ENCODE measurements around the gene RUNX2.

DNA sequence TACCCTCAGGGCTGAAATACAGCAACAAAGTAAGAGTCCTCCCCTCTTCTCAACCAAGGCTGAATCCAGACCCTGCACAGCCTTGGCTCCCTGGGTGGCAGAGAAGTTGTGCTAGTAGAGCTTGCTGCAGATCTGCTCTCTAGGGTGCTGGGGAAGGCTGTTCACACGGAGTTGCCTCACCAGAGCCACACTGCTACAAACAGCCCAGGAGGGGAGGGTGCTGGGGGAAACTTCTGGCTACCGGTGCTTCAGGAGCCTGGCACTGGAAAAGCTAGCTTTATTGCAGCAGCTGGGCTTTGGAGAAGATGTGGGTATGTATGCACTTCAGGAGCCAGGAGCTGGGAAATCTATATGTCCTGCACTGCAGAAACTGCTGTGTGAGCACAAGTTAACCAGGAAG, 87.2 kb downstream of the RUNX2 start:
- TF ChIP-seq EZH2phosphoT487 (IDR thresholded peaks at IDR 0.05; ENCODE audit: insufficient read depth, low read depth) (no peak), EZH2 (IDR thresholded peaks at IDR 0.05; ENCODE audit: insufficient read depth, poor library complexity, severe bottlenecking) (no peak)
